SHP77 (cell line): ENCODE data around the gene OR2B3.
A peak's percentile ranks its signal among the peaks of the same experiment; 100 is the strongest.
"Not testable (repeated sequence)": the region's sequence is repeated elsewhere in the genome, so short reads cannot be mapped to it uniquely, and the experiment has no call there.

Experiments
- DNase-seq, 2 experiments: peaks; one replicate each; lab custom pipeline; 2025; lab: John Stamatoyannopoulos, UW

Gene OR2B3, protein sequence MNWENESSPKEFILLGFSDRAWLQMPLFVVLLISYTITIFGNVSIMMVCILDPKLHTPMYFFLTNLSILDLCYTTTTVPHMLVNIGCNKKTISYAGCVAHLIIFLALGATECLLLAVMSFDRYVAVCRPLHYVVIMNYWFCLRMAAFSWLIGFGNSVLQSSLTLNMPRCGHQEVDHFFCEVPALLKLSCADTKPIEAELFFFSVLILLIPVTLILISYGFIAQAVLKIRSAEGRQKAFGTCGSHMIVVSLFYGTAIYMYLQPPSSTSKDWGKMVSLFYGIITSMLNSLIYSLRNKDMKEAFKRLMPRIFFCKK

DNA sequence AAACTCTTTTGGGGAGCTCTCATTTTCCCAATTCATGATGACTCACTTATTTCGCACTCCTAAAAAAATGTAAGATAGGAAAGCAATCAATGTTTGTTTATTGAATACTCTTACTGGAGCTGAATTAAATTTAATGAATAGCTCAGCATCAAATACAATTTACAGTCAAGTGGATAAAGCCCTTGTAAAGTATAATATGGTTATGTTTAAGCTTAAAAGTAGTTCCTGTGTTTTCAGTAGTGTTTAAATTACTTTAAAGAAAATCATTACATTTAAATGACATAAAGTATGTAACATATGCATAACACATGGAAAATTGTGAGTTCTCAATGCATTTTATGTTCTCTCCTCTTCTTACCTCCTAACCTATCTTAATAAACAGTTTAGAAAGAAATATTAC, at the start of gene OR2B3:
OR2B3 (minus strand) TSS at position 101 of the 400 bp plus-strand sequence; CDS start at position 36, 65 bp downstream.
- no peak for DNase-seq

- no peak for DNase-seq
Observed at GRCh38 chr6:29131691-29132090, 44.6 kb upstream of the OR2B3 start.

DNA sequence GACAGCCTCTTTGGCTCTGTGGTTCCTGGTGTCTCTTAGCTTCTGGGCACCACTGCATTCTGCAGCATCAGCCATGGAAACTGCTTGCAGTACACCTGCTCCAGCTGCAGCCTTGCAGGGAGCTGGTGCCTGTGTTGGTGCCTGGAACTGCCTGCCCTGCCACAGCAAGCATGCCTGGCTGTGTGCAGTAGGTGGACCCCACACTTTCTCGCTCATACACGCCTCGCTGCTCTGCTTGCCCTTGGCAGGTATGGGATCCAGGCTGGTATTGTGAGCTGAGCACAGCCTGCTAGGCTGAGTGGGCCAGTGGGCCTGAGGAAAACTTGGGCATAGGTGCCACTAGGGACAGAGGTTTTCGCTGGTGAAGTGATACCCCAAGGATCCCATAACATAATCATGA, 43.5 kb upstream of the OR2B3 start:
- DNase-seq = no peak

GRCh38 chr6:29129326-29130012, 42.4 kb upstream of the OR2B3 start:
- DNase-seq = no peak

GRCh38 chr6:29114964-29115363, 27.9 kb upstream of the OR2B3 start:
- DNase-seq = not testable (repeated sequence)

GRCh38 chr6:29112135-29112534, 25.0 kb upstream of the OR2B3 start:
- DNase-seq = peak in 1 of 2 experiments; percentile 0

DNA sequence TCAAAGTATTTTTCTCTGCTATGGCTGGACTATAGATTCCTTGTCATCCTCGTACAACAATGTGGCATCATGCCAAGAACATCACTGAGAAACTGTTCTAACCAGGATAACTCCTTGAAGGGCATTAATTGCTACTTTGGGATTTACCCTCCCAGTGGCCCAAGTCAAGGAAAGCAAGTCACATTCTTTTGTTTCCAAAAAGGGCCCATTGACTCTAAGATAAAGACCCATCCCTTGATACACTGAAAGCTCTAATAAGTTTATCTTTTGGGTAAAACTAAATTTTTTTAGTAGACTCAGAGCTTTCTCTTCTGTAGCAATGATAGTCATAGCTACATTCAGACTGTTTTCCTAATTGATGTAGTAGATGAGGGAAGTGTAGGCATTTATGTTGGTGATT, 20.6 kb upstream of the OR2B3 start, which contains the start of gene OR2J3:
OR2J3 (plus strand) TSS at position 301 of the 400 bp plus-strand sequence. CDS start 3,833 bp downstream, outside the sequence.
- DNase-seq = no peak

GRCh38 chr6:29099190-29099589, 12.1 kb upstream of the OR2B3 start, which contains the start of gene OR2J1:
Gene OR2J1, plus strand, starts transcription at chr6:29099490. Its CDS starts 1,453 bp downstream, at chr6:29100943.
- DNase-seq = no peak

DNA sequence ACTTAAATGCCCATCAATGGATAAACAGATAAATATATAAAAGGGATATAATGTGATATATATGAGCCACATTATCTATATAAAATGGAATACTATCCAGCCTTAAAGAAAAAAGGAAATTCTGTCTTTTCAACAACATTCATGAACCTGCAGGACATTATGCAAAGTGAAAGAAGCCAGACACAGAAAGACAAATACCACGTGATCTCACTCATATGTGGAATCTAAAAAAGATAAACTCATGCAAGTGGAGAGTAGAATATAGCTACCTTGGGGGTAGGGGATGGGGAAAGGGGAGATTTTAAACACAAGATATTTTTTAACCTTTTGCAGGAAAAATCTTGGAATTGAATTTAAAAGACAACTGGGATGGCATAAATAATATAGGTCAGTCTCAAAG, 10.7 kb upstream of the OR2B3 start:
- no peak for DNase-seq

- no peak for DNase-seq
Observed at GRCh38 chr6:29092957-29093356, 5.8 kb upstream of the OR2B3 start.

GRCh38 chr6:29082457-29082856, 4.7 kb downstream of the OR2B3 start:
- DNase-seq = no peak

DNA sequence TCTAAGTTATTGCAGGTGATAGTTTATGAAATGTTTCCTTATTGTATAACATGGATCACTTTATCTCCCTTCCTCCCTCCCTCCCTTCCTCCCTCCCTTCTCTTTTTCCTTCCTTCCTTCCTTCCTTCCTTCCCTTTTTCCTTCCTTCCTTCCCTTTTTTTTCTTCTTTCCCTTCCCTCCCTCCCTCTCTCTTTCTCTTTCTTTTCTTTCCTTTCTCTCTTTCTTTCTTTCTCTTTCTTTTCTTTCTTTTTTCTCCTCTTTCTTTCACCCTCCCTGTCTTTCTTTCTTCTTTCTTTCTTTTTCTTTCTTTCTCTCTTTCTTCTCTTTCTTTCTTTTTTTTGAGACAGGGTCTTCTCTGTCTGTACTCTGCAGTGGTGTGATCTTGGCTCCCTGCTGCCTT, 5.8 kb downstream of the OR2B3 start:
- DNase-seq = no peak

GRCh38 chr6:29079203-29079602, 7.9 kb downstream of the OR2B3 start:
- DNase-seq = no peak

GRCh38 chr6:29071831-29072723, 15.0 kb downstream of the OR2B3 start:
- DNase-seq = peak; percentile 46 to 55

- no peak for DNase-seq
Observed at GRCh38 chr6:29051680-29052079, 35.4 kb downstream of the OR2B3 start.

- DNase-seq = no peak
Observed at GRCh38 chr6:29045075-29045474, 42.0 kb downstream of the OR2B3 start, which contains the start of gene OR2W1. Gene OR2W1, minus strand, starts transcription at chr6:29045175. Its CDS starts 0 bp downstream, at chr6:29045175.
